Lung (tissue), 12 donors: Measurements from ENCODE around the gene DOC2B. TPM values are rescaled to one million over a fixed set of nuclear protein-coding genes. Genes with fewer than 3 reads are reported as not detected.

Experiments used
- ATAC-seq: fragments of 200-7000 bp; cut with Tn5 transposase; one replicate; pipeline ENCODE4 v1.9.1; 2020; ENCODE audit warnings: moderate number of reproducible peaks; ENCODE audit not compliant: insufficient read depth, low FRiP score
- DNase-seq, 3 donors: peaks; one replicate each; pipeline ENCODE4 v3.0.0-alpha.2; 2013 to 2017
- H3K27ac ChIP-seq, 2 donors: one replicate each; pipeline ENCODE4 v1.5.1; 2013; ENCODE audit warnings: mild to moderate bottlenecking in 2 of 2, moderate library complexity in 2 of 2, control low read depth in 1 of 2, inconsistent platforms in 1 of 2, low read depth in 1 of 2, low read length in 1 of 2
- H3K27me3 ChIP-seq, 3 donors: one replicate each; pipeline ENCODE4 v1.5.1; 2013; ENCODE audit warnings: low read length in 2 of 3; ENCODE audit not compliant: control insufficient read depth in 3 of 3, insufficient read depth in 3 of 3
- H3K36me3 ChIP-seq, 4 donors: one replicate each; pipeline ENCODE4 v1.5.1; 2013; ENCODE audit warnings: low read length in 4 of 4, mild to moderate bottlenecking in 1 of 4, moderate library complexity in 1 of 4; ENCODE audit not compliant: control insufficient read depth in 4 of 4, insufficient read depth in 4 of 4
- H3K4me1 ChIP-seq, 5 donors: one replicate each; pipeline ENCODE4 v1.5.1; 2013; ENCODE audit warnings: low read length in 5 of 5, mild to moderate bottlenecking in 2 of 5, moderate library complexity in 1 of 5; ENCODE audit not compliant: control insufficient read depth in 5 of 5, insufficient read depth in 5 of 5
- H3K4me3 ChIP-seq: one replicate; pipeline ENCODE4 v1.5.1; 2013; ENCODE audit warnings: mild to moderate bottlenecking, control low read depth, moderate library complexity
- H3K9ac ChIP-seq, 2 donors: one replicate each; pipeline ENCODE4 v1.5.1; 2013; ENCODE audit warnings: low read length in 2 of 2, control low read depth in 1 of 2; ENCODE audit not compliant: insufficient read depth in 1 of 2
- H3K9me3 ChIP-seq, 4 donors: one replicate each; pipeline ENCODE4 v1.5.1; 2013; ENCODE audit warnings: low read length in 3 of 4, mild to moderate bottlenecking in 1 of 4, moderate library complexity in 1 of 4; ENCODE audit not compliant: control insufficient read depth in 4 of 4, insufficient read depth in 3 of 4
- CTCF ChIP-seq: IDR thresholded peaks from 2 replicates; pipeline ENCODE4 v1.5.1; 2012; ENCODE audit warnings: mild to moderate bottlenecking; ENCODE audit errors: control extremely low read depth, extremely low read depth
- WGBS, 2 donors: extraction: QIAGEN DNeasy Blood & Tissue Kit; methylation state at CpG; one replicate each; pipeline ENCODE4 v1.1.7; 2013; 5-methylcytosine and 5-hydroxymethylcytosine counted together
- polyA plus RNA-seq, 2 donors: library from polyadenylated mRNA; stranded (reverse); fragments of 200-250 nt; gene quantifications; one replicate each; pipeline ENCODE4 v1.2.1, GENCODE V29; 2013
- total RNA-seq, 2 donors: library from RNA; depleted of rRNA in 1 of 2; stranded (reverse); fragments of >200 nt in 1 of 2; gene quantifications; one replicate each; pipeline ENCODE4 v1.2.1, GENCODE V29; 2014 to 2021
- donor health status: control.
- donor health status: control.
- donor health status: Bipolar disorder and iron deficiency.
- donor health status: healthy.
- donor health status: DM: yes; HTN: yes; CAD: no.

Gene DOC2B
- total and polyA plus RNA-seq, 4 donors, result 3.0 to 7.5 (median 5.3) TPM

- no peak for DNase-seq
- Histone ChIP-seq H3K4me1 (peaks cover 0 to 8% (median 4%) of the 10 kb centered on the region in 5 donors), H3K9ac (no peak overlapping the region), H3K36me3 (no peaks in the 10 kb centered on the region), H3K27ac (no peak overlapping the region), H3K9me3 (peaks cover 0 to 3% (median 0%) of the 10 kb centered on the region in 4 donors), H3K27me3 (peaks cover 0 to 33% (median 20%) of the 10 kb centered on the region in 3 donors), H3K4me3 (no peak overlapping the region)
- TF ChIP-seq CTCF, result no peak
- 70 to 74% methylated on average over 5 of the region's 5 CpGs for WGBS, 2 donors
- ATAC-seq, result no peak
Measured at GRCh38 chr17:179066-179432, 2.4 kb downstream of the DOC2B start.

- WGBS, 2 donors, result 82 to 87% methylated on average over 12 of the region's 12 CpGs
- Histone ChIP-seq H3K9ac (no peak overlapping the region), H3K27ac (no peak overlapping the region), H3K36me3 (no peaks in the 10 kb centered on the region), H3K4me3 (no peak overlapping the region), H3K27me3 (peaks cover 0 to 30% (median 18%) of the 10 kb centered on the region in 3 donors), H3K4me1 (peaks cover 0 to 8% (median 4%) of the 10 kb centered on the region in 5 donors), H3K9me3 (peaks cover 0 to 3% (median 0%) of the 10 kb centered on the region in 4 donors)
- DNase-seq (no peak), ATAC-seq (no peak)
- TF ChIP-seq CTCF, result no peak
Measured at GRCh38 chr17:178292-179065, 3.0 kb downstream of the DOC2B start.

- TF ChIP-seq CTCF, result no peak
- 92 to 94% methylated on average over 6 of the region's 6 CpGs for WGBS, 2 donors
- Histone ChIP-seq H3K36me3 (no peaks in the 10 kb centered on the region), H3K27ac (no peak overlapping the region), H3K4me1 (peaks cover 0 to 8% (median 4%) of the 10 kb centered on the region in 5 donors), H3K27me3 (peaks cover 0 to 24% (median 13%) of the 10 kb centered on the region in 3 donors), H3K9ac (no peak overlapping the region), H3K4me3 (no peak overlapping the region), H3K9me3 (peaks cover 0 to 3% (median 0%) of the 10 kb centered on the region in 4 donors)
- ATAC-seq (no peak), DNase-seq (no peak)
Measured at GRCh38 chr17:177762-178161, 3.7 kb downstream of the DOC2B start.
